Measurements from ENCODE around the gene OR3A3.

DNA sequence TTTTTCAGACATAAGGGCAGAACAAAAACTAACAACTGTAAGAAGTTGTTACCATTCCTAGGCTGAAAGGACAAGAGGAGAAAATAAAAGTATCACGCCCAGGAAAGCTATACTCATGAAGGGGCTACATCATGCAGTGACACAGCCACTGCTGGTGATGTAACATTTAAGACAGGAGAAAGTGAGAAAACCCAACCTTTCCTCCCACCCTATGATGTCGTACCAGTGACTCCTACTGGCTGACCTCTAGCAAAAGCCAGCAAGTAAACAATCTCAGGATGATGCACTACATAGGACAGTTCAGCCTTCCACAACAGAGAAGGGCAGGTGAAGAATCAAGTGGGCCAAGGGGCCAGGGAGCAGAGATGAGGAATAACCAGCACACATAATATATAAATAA lies 36.5 kb downstream of the OR3A3 start:
- no peak for TF ChIP-seq POLR2A (IDR thresholded peaks at IDR 0.05)
- TF ChIP-seq, protein P1, sequence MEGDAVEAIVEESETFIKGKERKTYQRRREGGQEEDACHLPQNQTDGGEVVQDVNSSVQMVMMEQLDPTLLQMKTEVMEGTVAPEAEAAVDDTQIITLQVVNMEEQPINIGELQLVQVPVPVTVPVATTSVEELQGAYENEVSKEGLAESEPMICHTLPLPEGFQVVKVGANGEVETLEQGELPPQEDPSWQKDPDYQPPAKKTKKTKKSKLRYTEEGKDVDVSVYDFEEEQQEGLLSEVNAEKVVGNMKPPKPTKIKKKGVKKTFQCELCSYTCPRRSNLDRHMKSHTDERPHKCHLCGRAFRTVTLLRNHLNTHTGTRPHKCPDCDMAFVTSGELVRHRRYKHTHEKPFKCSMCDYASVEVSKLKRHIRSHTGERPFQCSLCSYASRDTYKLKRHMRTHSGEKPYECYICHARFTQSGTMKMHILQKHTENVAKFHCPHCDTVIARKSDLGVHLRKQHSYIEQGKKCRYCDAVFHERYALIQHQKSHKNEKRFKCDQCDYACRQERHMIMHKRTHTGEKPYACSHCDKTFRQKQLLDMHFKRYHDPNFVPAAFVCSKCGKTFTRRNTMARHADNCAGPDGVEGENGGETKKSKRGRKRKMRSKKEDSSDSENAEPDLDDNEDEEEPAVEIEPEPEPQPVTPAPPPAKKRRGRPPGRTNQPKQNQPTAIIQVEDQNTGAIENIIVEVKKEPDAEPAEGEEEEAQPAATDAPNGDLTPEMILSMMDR (IDR thresholded peaks at IDR 0.05) = no peak
